Stimulated activated CD4-positive, alpha-beta T cell treated with anti-CD3 and anti-CD28 coated beads, Interleukin-1b, Interleukin-23, amount 100 ng/mL, for 1 hour (primary cell): Measurements from ENCODE around the gene THNSL1.
"Not testable (repeated sequence)": the region's sequence is repeated elsewhere in the genome, so short reads cannot be mapped to it uniquely, and the experiment has no call there.

Experiments used
- DNase-seq, 2 donors: peaks; one replicate each; pipeline ENCODE4 v3.0.0-alpha.2; 2020; ENCODE audit warnings: low read depth in 2 of 2

THNSL1 gene

GRCh38 chr10:25016376-25017153 is at the start of gene THNSL1:
THNSL1 (plus strand) TSS chr10:25016612; CDS start chr10:25023224, 6,612 bp downstream.
- peak; percentile 93 for DNase-seq

- no peak for DNase-seq
These were observed 49.4 kb upstream of the THNSL1 start for GRCh38 chr10:24966962-24967481.

GRCh38 chr10:24968349-24968748 is 48.1 kb upstream of the THNSL1 start:
- no peak for DNase-seq

GRCh38 chr10:24968951-24969350 is 47.5 kb upstream of the THNSL1 start:
- not testable (repeated sequence) for DNase-seq

GRCh38 chr10:24969841-24970281 is 46.6 kb upstream of the THNSL1 start:
- DNase-seq, result no peak

- DNase-seq, result no peak
These were observed 45.0 kb upstream of the THNSL1 start for GRCh38 chr10:24971374-24971773.

- DNase-seq, result no peak
These were observed 43.2 kb upstream of the THNSL1 start for GRCh38 chr10:24973163-24973562.

- no peak for DNase-seq
These were observed 41.4 kb upstream of the THNSL1 start for GRCh38 chr10:24974976-24975375.

- DNase-seq, result no peak
These were observed 36.7 kb upstream of the THNSL1 start for GRCh38 chr10:24979685-24980084.

GRCh38 chr10:24981161-24981710 is 35.2 kb upstream of the THNSL1 start:
- no peak for DNase-seq

- DNase-seq, result no peak
These were observed 33.9 kb upstream of the THNSL1 start for GRCh38 chr10:24982319-24983112.

GRCh38 chr10:24983130-24983529 is 33.3 kb upstream of the THNSL1 start:
- DNase-seq, result no peak

GRCh38 chr10:24983946-24984345 is 32.5 kb upstream of the THNSL1 start:
- DNase-seq, result no peak

GRCh38 chr10:24984906-24985305 is 31.5 kb upstream of the THNSL1 start:
- DNase-seq, result no peak

GRCh38 chr10:24988831-24989640 is 27.4 kb upstream of the THNSL1 start:
- DNase-seq, result no peak

- no peak for DNase-seq
These were observed 26.5 kb upstream of the THNSL1 start for GRCh38 chr10:24989867-24990266.

GRCh38 chr10:24991298-24991697 is 25.1 kb upstream of the THNSL1 start:
- no peak for DNase-seq

GRCh38 chr10:24992512-24993133 is 23.8 kb upstream of the THNSL1 start:
- DNase-seq, result no peak

GRCh38 chr10:24993237-24993958 is 23.0 kb upstream of the THNSL1 start:
- no peak for DNase-seq

- no peak for DNase-seq
These were observed 21.3 kb upstream of the THNSL1 start for GRCh38 chr10:24995072-24995471.
